GM12892 (cell line): ENCODE results near the gene SNAPIN.

Source experiments
- POLR2A ChIP-seq: IDR thresholded peaks from 2 replicates; pipeline ENCODE4 v1.6.1; 2011; ENCODE audit warnings: low read depth, low read length, control low read depth
- POLR2AphosphoS5 ChIP-seq: IDR thresholded peaks from 2 replicates; pipeline ENCODE4 v1.6.1; 2011; ENCODE audit warnings: low read depth, low read length, control low read depth

DNA sequence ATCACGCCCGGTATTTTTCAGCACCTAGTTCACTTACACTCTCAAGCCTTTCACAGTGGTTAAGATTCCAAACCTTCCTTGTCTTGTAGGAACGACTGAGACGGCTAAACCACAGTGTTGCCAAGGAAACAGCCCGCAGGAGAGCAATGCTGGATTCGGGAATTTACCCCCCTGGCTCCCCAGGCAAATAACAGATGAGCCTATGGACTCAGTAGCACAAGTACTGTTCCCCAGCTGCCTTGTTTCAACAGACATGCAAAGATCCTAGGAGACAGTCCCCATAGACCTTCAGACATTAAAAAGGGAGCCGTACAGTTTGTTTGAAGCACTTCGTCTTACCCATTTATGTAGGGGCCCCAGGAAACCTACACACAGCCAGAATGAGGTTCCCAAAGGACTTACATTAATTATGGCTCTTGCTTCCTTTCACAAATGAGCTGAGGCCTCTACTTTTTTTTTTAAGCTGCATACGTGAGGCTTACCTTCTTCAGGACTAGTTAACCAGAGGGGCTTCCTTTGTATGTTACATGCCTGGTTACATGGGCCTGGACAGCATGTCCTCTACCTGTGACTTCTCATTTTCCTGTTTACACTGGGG, 2.7 kb downstream of the SNAPIN start:
- TF ChIP-seq POLR2A (no peak; the same call in none of the 2 replicates), POLR2AphosphoS5 (peak; percentile 85)
